ENCODE data around the gene VPS4A. TPM values are rescaled to one million over a fixed set of nuclear protein-coding genes. Genes with fewer than 3 reads are reported as not detected.

VPS4A gene
- total and polyA plus RNA-seq, 10 of the 15 experiments (the other 5 are each of a cell fraction or from before 2014, with no cell fraction given) = 5.2 to 36.3 (median 21.4) TPM

DNA sequence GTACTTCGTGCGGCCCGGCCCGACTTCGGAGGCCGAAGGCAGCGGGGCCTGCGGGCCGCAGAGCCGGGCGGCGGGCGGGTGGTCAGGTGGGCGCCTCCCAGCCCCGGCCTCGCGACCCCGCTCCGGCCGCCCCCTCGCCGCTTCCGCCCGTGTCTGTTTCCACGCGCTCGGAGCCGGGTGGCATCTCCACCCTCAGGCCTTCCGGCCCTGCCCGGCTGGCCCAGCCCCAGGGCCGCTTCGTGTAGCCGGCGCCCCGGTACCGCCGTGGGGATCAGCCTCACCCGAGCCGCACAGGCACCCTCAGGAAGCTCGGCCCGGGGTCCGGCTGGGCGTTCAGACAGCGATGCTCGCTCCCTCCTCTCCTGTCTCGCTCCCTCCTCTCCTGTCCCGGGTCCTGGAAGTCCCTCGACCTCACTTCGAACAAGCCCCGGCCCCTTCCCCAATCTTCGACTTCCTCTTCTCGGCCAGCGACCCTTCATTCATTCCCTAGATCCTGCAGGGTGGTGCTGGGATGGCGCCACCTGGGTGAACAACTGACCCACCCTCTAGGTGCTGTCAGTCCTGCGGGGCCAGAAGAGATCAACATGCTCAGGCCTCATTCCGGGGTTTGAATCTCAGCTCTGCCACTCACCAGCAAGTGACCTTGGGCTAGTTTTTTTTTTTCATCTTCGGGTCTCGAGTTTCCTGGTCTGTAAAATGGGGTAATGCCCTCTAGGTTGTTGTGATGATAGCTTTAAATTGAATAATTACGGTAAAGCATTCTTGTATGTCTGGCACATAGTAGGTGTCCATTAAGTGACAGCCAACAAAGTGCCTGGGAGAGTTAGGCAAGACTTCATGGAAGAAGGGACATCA is 610 bp downstream of the VPS4A start:
- ChIA-PET SMC1A (ENCODE audit: uncharacterized antibody, unreplicated experiment) (interaction anchor here (0.7 to 1.5 kb wide), 4 partner anchors 14 to 371 kb away, joined by 3 to 6 read pairs (median 4); no protein-coding TSS in a partner anchor), RAD21 (ENCODE audit: unreplicated experiment) (interaction anchor here (0.6 to 1.1 kb wide), 5 partner anchors 15 to 180 kb away, joined by 3 to 5 read pairs (median 4); partner anchors contain the start of gene PDF), CTCF (interaction anchor here (0.6 to 2.2 kb wide), 6 partner anchors 12 to 162 kb away, joined by 3 to 7 read pairs (median 5); no protein-coding TSS in a partner anchor), POLR2A (interaction anchor here (1.0 kb wide), 1 partner anchor 20 kb away, joined by 3 read pairs; no protein-coding TSS in a partner anchor)
- in situ Hi-C loops (cut with MboI) (no loop called here), intact Hi-C loops (cut with micrococcal nuclease; ENCODE audit: unreplicated experiment) (loop anchor here (1.0 to 2.0 kb wide), 2 partner anchors 28 to 73 kb away; partner anchors contain the start of genes COG8 and NIP7)
- TSS peak; percentile 72 for BruUV-seq (replicated peaks)
- peak overlapping the region; percentile 83 for H2AFZ ChIP-seq (ENCODE audit: control insufficient read depth, low read depth, low read length)
- DNase-seq (ENCODE audit: low read depth, low spot score) (no peak), FAIRE-seq (peak; percentile 38), ATAC-seq (peak; percentile 73)
- H3K9me3 ChIP-seq (replicated peaks; ENCODE audit: control insufficient read depth, insufficient read depth, low read length) = no peaks in the 10 kb centered on the region
- no peaks in the 10 kb centered on the region for H3K27me3 ChIP-seq (replicated peaks in 1 of 2; ENCODE audit: control insufficient read depth in 2 of 2, insufficient read depth in 2 of 2, low read length in 1 of 2)
- H4K20me1 ChIP-seq (ENCODE audit: control insufficient read depth, insufficient read depth) = no peaks in the 10 kb centered on the region
- peaks cover 23% of the 10 kb centered on the region for H3K79me2 ChIP-seq (ENCODE audit: control insufficient read depth, insufficient read depth, low read length)
- H3K4me2 ChIP-seq (ENCODE audit: control insufficient read depth, insufficient read depth) = peak overlapping the region; percentile 68
- no peaks in the 10 kb centered on the region for H3K4me1 ChIP-seq (ENCODE audit: control insufficient read depth, insufficient read depth, low read length)
- peak overlapping the region; percentile 45 for H3K27ac ChIP-seq (ENCODE audit: control insufficient read depth, insufficient read depth)
- H3K9ac ChIP-seq (ENCODE audit: control insufficient read depth, insufficient read depth, low read length) = peak overlapping the region; percentile 81
- H3K4me3 ChIP-seq = peak overlapping the region; percentile 99
- WGBS (ENCODE audit: insufficient coverage, insufficient replicate concordance, low lambda C conversion rate, missing lambda C conversion rate) = 3% methylated on average over 52 of the region's 59 CpGs
- peaks cover 0 to 8% of the 10 kb centered on the region in 2 experiments; a peak in 3 of 4 replicates for H3K36me3 ChIP-seq (ENCODE audit: control insufficient read depth in 2 of 2, insufficient read depth in 2 of 2, low read length in 1 of 2)
- TF ChIP-seq, protein P1, sequence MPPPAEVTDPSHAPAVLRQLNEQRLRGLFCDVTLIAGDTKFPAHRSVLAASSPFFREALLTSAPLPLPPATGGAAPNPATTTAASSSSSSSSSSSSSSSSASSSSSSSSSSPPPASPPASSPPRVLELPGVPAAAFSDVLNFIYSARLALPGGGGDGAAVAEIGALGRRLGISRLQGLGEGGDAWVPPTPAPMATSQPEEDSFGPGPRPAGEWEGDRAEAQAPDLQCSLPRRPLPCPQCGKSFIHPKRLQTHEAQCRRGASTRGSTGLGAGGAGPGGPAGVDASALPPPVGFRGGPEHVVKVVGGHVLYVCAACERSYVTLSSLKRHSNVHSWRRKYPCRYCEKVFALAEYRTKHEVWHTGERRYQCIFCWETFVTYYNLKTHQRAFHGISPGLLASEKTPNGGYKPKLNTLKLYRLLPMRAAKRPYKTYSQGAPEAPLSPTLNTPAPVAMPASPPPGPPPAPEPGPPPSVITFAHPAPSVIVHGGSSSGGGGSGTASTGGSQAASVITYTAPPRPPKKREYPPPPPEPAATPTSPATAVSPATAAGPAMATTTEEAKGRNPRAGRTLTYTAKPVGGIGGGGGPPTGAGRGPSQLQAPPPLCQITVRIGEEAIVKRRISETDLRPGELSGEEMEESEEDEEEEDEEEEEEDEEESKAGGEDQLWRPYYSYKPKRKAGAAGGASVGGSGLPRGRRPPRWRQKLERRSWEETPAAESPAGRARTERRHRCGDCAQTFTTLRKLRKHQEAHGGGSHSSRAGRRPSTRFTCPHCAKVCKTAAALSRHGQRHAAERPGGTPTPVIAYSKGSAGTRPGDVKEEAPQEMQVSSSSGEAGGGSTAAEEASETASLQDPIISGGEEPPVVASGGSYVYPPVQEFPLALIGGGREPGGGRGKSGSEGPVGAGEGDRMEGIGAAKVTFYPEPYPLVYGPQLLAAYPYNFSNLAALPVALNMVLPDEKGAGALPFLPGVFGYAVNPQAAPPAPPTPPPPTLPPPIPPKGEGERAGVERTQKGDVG (CRISPR knock-in tag; IDR thresholded peaks at IDR 0.05) = no peak
- TF ChIP-seq, protein P2, sequence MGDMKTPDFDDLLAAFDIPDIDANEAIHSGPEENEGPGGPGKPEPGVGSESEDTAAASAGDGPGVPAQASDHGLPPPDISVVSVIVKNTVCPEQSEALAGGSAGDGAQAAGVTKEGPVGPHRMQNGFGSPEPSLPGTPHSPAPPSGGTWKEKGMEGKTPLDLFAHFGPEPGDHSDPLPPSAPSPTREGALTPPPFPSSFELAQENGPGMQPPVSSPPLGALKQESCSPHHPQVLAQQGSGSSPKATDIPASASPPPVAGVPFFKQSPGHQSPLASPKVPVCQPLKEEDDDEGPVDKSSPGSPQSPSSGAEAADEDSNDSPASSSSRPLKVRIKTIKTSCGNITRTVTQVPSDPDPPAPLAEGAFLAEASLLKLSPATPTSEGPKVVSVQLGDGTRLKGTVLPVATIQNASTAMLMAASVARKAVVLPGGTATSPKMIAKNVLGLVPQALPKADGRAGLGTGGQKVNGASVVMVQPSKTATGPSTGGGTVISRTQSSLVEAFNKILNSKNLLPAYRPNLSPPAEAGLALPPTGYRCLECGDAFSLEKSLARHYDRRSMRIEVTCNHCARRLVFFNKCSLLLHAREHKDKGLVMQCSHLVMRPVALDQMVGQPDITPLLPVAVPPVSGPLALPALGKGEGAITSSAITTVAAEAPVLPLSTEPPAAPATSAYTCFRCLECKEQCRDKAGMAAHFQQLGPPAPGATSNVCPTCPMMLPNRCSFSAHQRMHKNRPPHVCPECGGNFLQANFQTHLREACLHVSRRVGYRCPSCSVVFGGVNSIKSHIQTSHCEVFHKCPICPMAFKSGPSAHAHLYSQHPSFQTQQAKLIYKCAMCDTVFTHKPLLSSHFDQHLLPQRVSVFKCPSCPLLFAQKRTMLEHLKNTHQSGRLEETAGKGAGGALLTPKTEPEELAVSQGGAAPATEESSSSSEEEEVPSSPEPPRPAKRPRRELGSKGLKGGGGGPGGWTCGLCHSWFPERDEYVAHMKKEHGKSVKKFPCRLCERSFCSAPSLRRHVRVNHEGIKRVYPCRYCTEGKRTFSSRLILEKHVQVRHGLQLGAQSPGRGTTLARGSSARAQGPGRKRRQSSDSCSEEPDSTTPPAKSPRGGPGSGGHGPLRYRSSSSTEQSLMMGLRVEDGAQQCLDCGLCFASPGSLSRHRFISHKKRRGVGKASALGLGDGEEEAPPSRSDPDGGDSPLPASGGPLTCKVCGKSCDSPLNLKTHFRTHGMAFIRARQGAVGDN (IDR thresholded peaks at IDR 0.05) = peak; percentile 63; the same call in 1 of the 2 replicates
- TF ChIP-seq KDM1A (IDR thresholded peaks at IDR 0.05; ENCODE audit: borderline replicate concordance) (no peak), IKZF1 (conservative IDR thresholded peaks at IDR 0.05) (peak; percentile 52; the same call in 1 of the 2 replicates), MTA2 (IDR thresholded peaks at IDR 0.05; ENCODE audit: low read depth) (no peak), MYC (IDR thresholded peaks at IDR 0.05; ENCODE audit: insufficient read depth, insufficient read length, insufficient replicate concordance, low read length, severe bottlenecking) (no peak), POU2F2 (IDR thresholded peaks at IDR 0.05; ENCODE audit: borderline replicate concordance, low read depth, low read length) (no peak), EP300 (IDR thresholded peaks at IDR 0.05; ENCODE audit: borderline replicate concordance in 1 of 2, control insufficient read depth in 1 of 2, low read depth in 2 of 2, low read length in 2 of 2) (no peak)
- TF ChIP-seq, protein P3, sequence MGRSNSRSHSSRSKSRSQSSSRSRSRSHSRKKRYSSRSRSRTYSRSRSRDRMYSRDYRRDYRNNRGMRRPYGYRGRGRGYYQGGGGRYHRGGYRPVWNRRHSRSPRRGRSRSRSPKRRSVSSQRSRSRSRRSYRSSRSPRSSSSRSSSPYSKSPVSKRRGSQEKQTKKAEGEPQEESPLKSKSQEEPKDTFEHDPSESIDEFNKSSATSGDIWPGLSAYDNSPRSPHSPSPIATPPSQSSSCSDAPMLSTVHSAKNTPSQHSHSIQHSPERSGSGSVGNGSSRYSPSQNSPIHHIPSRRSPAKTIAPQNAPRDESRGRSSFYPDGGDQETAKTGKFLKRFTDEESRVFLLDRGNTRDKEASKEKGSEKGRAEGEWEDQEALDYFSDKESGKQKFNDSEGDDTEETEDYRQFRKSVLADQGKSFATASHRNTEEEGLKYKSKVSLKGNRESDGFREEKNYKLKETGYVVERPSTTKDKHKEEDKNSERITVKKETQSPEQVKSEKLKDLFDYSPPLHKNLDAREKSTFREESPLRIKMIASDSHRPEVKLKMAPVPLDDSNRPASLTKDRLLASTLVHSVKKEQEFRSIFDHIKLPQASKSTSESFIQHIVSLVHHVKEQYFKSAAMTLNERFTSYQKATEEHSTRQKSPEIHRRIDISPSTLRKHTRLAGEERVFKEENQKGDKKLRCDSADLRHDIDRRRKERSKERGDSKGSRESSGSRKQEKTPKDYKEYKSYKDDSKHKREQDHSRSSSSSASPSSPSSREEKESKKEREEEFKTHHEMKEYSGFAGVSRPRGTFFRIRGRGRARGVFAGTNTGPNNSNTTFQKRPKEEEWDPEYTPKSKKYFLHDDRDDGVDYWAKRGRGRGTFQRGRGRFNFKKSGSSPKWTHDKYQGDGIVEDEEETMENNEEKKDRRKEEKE (IDR thresholded peaks at IDR 0.05) = no peak

Data from GM12878 (cell line).